Stromal cell of bone marrow (primary cell): ENCODE measurements around the gene NTRK2.
"Not testable (repeated sequence)": the region's sequence is repeated elsewhere in the genome, so short reads cannot be mapped to it uniquely, and the experiment has no call there.

Source experiments
- DNase-seq: peaks from one replicate; pipeline ENCODE4 v3.0.0-alpha.2; 2012; ENCODE audit warnings: low read depth

NTRK2 gene

DNA sequence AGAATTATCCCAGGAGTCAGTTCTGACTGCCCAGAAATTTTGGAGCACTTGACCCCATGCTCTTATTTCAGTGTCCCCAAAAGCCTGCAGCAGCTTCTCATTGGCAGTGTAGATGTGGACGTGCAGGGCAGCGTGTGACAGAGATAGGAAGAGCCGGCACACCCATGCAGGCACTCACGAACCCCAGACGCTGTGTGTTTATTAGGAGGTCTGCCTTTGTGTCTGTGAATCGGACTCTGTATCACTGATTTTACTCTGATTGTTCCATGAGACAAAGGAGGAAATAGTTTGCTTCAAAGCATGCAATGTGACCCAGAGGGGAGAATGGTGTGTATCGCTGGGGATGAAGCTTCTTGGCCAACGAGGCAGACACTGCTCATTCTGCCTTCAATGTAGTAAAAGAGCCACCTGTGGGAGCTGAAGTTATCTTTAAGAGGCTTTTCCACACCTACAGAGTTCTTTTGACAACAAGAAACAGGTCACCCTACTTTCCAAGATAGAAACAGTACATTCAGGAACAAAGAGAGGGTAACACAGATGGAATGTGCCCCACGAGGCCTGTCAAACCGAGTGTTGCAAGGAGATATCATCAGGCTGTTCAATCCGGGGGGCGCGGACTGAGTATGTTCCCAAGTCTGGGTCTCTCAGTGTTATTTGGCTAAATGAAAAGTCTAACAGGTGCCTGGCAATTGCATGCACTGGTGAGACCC lies 224.0 kb downstream of the NTRK2 start:
- no peak for DNase-seq

DNA sequence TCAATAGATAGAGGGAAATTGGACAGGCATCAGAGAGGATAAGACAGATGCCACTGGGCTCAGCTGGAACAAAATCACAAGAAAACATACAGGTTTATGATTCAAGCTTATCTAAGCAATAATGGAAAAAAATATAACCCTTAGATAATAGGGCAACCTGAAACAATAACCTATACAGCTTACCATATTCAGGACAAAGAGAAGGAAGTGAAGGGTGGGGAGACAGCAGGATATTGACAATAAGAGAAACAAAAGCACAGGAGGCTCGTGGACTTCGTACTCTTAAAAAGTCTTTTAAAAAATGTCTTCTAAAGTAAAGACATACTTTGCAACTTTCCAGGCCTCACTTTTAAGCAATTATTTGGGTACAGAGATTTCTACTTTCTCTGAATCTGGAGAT lies 225.3 kb downstream of the NTRK2 start:
- no peak for DNase-seq

- DNase-seq = no peak
Observed at GRCh38 chr9:84897362-84898094, 228.0 kb downstream of the NTRK2 start.

GRCh38 chr9:84898188-84898587 lies 228.7 kb downstream of the NTRK2 start:
- DNase-seq = no peak

- not testable (repeated sequence) for DNase-seq
Observed at GRCh38 chr9:84898618-84899017, 229.1 kb downstream of the NTRK2 start.

DNA sequence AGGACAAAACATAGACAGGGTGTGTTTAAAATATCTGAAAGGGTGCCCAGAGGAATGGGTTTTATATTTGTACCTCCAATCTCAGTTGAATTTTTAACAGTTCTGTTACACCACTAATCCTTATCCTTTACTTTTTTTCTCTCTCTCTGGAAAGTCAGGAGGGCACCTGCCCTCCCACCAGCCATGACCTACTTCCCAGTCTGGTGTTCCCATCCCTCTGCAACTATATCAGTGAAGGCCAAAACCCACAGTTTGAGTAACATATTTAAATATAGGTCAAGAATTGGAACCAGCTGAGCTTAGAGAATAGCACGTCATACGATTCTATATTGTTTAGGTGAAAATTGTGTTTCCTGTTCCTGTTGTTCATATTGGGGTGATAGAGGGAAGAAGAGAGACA lies 229.8 kb downstream of the NTRK2 start:
- no peak for DNase-seq

- DNase-seq = no peak
Observed at GRCh38 chr9:84900421-84900820, 230.9 kb downstream of the NTRK2 start.

- DNase-seq = no peak
Observed at GRCh38 chr9:84903963-84904362, 234.4 kb downstream of the NTRK2 start.

- DNase-seq = no peak
Observed at GRCh38 chr9:84916769-84917168, 247.2 kb downstream of the NTRK2 start.

DNA sequence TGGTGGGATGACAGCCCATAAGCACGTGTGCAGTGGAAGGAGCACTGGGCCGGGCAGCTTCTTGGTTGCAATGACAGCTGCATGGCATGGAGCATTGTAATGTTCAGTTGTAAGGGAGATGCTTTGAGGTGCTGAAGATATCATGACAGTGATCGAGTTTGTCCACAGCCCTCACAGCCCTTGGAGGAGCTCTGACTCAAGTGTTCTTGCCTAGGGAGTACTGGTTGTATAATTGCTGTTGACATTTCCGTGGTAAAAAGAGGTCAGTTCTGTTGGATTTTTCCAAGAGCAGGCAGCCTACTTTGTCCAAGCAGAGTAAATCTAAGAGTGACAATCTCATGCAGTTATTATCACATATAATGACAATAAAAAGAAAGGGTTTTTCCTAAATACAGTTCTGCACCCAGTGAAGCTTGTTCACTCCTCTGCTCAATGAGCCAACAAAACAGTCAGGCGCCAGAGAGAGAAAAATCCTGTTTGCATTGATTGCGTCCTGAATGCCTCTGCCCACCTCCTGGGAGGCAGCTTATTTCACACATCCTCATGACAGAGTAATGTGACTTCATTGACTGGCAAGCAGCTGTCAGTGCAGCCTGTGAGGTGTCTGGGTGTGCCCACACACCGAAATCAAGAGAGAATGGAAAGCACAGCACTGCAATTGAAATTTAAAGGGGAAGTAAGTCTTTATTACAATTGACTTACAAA lies 248.0 kb downstream of the NTRK2 start:
- DNase-seq = no peak

GRCh38 chr9:84919440-84919839 lies 249.9 kb downstream of the NTRK2 start:
- DNase-seq = no peak

DNA sequence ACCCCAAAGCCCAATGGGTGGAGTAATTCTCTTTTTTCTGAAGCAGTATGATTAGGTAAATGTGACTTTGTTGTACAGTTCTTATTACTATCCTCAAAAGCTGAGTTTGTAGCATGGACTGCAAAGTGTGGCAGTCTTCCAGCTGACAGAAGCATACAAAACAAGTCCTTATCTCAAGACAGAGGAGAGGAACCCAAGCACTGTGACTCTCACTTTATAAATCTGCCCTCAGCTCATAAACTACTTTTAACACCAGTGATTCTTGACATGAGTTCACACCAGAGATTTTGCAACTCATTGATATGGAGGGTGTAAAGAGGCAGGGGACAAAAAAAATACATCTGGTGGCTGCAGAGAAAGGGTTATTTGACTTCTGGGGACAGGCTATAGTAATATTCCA lies 251.6 kb downstream of the NTRK2 start:
- no peak for DNase-seq

DNA sequence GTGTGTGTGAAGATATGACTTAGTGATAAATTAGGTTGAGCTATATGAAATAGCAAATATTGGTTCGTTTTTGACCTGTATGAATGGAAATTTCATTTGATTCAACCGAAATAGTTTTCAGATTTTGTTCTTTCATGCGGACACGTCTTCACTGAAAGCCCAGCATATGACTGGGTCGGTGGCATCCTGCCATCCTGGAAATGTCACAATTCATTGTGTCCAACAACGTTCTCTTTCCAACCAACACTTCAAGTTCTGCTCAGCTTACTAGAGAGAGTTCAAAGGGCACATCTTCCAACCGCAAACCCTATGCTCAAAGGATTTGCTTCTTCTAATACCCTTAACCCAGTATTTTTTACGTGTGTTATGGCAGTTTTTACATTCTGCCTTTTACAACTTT lies 252.5 kb downstream of the NTRK2 start:
- no peak for DNase-seq

GRCh38 chr9:84924266-84924665 lies 254.7 kb downstream of the NTRK2 start:
- no peak for DNase-seq

DNA sequence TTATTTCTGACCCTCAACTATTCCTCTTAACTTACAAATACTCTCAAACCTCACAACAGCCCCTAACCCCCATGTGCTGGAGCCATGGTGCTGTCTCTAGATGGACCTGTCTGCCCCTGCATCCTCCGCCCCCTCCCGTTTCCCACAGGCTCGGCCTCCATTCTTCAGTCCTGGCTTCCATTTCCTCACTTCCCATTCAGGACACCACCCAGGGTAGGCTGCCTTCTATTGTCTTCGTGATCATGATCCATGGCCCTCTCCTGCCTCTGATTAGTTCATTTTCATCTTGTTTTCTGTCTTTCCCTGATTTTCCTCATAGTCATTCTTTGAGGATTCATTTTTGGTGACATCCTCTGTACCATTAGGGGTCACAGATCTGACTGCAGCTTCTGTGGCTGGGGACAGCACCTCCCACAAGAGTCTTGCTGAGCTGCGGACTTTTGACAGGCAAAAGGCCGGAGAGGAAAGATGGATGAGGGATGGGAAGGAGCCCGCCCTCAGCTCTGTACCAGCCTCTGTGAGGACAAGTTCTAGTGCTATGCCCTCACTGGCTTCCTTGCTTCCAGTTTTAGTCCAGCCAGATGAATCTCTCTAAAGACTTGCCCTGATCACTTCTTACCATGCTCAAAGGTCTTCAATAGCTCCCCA lies 255.8 kb downstream of the NTRK2 start:
- no peak for DNase-seq

- no peak for DNase-seq
Observed at GRCh38 chr9:84926793-84927192, 257.3 kb downstream of the NTRK2 start.

- no peak for DNase-seq
Observed at GRCh38 chr9:84928419-84928818, 258.9 kb downstream of the NTRK2 start.

GRCh38 chr9:84929068-84929467 lies 259.5 kb downstream of the NTRK2 start:
- no peak for DNase-seq

GRCh38 chr9:84932915-84933527 lies 263.5 kb downstream of the NTRK2 start:
- DNase-seq = no peak

DNA sequence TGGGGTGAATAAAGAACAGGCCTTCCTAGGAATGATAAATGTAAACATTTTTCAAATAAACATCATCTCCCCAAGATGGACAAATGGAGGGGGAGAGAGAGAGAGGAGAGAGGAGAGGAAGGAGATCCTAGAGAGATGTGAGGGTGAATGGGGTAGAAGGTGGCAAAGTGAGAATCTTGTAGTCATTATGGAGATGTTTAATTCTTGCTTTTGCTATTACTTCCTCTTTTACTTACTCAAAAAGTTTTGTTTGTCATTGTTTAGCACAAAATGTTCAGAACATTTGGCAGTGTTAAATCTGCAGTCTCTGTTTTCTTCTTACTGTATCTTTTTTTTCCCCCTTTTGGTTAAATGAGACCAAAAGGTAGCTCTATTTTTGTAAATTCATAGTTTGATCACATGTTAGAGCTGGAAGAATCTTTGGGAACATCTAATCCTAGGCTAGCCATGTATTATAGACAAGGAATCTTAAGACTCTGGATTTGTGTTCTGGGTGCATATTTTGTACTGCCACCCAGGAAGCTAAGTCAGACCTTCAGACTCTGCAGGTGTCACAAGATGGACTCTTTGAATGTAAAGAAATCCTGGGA lies 266.1 kb downstream of the NTRK2 start:
- DNase-seq = no peak

GRCh38 chr9:84937180-84937579 lies 267.7 kb downstream of the NTRK2 start:
- DNase-seq = no peak

- DNase-seq = no peak
Observed at GRCh38 chr9:84937581-84937980, 268.1 kb downstream of the NTRK2 start.
